Right kidney (tissue), 1 donor: Measurements from ENCODE around the gene SIL1.
"Not testable (repeated sequence)": the region's sequence is repeated elsewhere in the genome, so short reads cannot be mapped to it uniquely, and the experiment has no call there.

Experiments
- DNase-seq: peaks from one replicate; pipeline ENCODE4 v3.0.0-alpha.2; 2016

SIL1 gene

GRCh38 chr5:139177809-139178588 lies 20.2 kb downstream of the SIL1 start:
- DNase-seq = no peak

GRCh38 chr5:139177281-139177680 lies 20.9 kb downstream of the SIL1 start:
- DNase-seq = not testable (repeated sequence)

- DNase-seq = not testable (repeated sequence)
These were observed 23.8 kb downstream of the SIL1 start for GRCh38 chr5:139174382-139174781.

GRCh38 chr5:139171779-139172404 lies 26.3 kb downstream of the SIL1 start:
- no peak for DNase-seq

GRCh38 chr5:139167952-139168720 lies 30.0 kb downstream of the SIL1 start:
- no peak for DNase-seq

- no peak for DNase-seq
These were observed 30.6 kb downstream of the SIL1 start for GRCh38 chr5:139167533-139167932.

- no peak for DNase-seq
These were observed 31.1 kb downstream of the SIL1 start for GRCh38 chr5:139167063-139167462.

- DNase-seq = not testable (repeated sequence)
These were observed 33.3 kb downstream of the SIL1 start for GRCh38 chr5:139164897-139165296.

GRCh38 chr5:139164020-139164419 lies 34.1 kb downstream of the SIL1 start:
- DNase-seq = no peak

GRCh38 chr5:139162448-139162847 lies 35.7 kb downstream of the SIL1 start:
- DNase-seq = no peak

- DNase-seq = no peak
These were observed 39.4 kb downstream of the SIL1 start for GRCh38 chr5:139158791-139159190.

GRCh38 chr5:139157556-139157955 lies 40.6 kb downstream of the SIL1 start:
- DNase-seq = no peak

- DNase-seq = no peak
These were observed 41.4 kb downstream of the SIL1 start for GRCh38 chr5:139156814-139157213.

GRCh38 chr5:139155333-139155732 lies 42.8 kb downstream of the SIL1 start:
- DNase-seq = no peak

- no peak for DNase-seq
These were observed 46.3 kb downstream of the SIL1 start for GRCh38 chr5:139151902-139152301.

- no peak for DNase-seq
These were observed 47.7 kb downstream of the SIL1 start for GRCh38 chr5:139150367-139150999.

- no peak for DNase-seq
These were observed 48.5 kb downstream of the SIL1 start for GRCh38 chr5:139149477-139150199.

GRCh38 chr5:139148986-139149385 lies 49.2 kb downstream of the SIL1 start:
- no peak for DNase-seq

- no peak for DNase-seq
These were observed 49.9 kb downstream of the SIL1 start for GRCh38 chr5:139148306-139148705.

- no peak for DNase-seq
These were observed 50.6 kb downstream of the SIL1 start for GRCh38 chr5:139147483-139148087.

- no peak for DNase-seq
These were observed 51.2 kb downstream of the SIL1 start for GRCh38 chr5:139146809-139147482.
